ENCODE data around the gene LRRC10B. TPM values are rescaled to one million over a fixed set of nuclear protein-coding genes. Genes with fewer than 3 reads are reported as not detected.

The LRRC10B gene
- total RNA-seq, 1 donor from 2014 or later: not detected

DNA sequence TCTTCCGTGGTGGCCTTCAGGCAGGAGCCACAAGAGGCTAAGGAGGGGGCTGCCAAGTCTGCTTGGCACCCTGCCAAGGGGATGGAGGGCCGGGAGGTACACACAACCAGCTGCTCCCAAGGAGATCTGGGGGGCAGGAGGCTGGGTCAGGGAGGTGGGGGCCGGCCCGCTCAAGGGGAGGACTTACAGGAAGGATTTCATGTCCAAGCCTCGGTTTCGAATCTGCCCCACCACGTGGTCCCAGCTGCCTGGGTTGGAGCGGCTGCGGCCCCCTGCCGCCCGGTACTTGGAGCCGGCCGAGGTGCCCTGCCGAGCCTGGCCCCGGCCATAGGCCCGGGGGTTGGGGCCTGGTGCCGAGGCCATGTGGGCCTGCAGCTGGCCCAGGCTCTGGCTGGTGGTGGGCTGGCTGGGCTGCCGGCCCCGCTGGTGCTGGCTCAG, 33.5 kb downstream of the LRRC10B start:
- Histone ChIP-seq H3K36me3 (ENCODE audit: control insufficient read depth in 3 of 3, insufficient read depth in 3 of 3, low read length in 3 of 3) (no peaks in the 10 kb centered on the region), H3K27ac (ENCODE audit: low read depth, low read length) (no peak overlapping the region), H3K27me3 (ENCODE audit: control insufficient read depth in 3 of 3, insufficient read depth in 3 of 3, low read length in 3 of 3) (peaks cover 0 to 15% (median 12%) of the 10 kb centered on the region in 3 donors), H3K9me3 (ENCODE audit: control insufficient read depth in 3 of 3, low read length in 3 of 3) (no peaks in the 10 kb centered on the region), H3K4me3 (ENCODE audit: low read length in 3 of 3) (no peak overlapping the region), H3K4me1 (ENCODE audit: control insufficient read depth in 3 of 3, insufficient read depth in 3 of 3, low read length in 3 of 3) (peaks cover 0 to 7% (median 4%) of the 10 kb centered on the region in 3 donors), H3K9ac (ENCODE audit: low read depth in 1 of 3, low read length in 3 of 3) (no peak overlapping the region)

DNA sequence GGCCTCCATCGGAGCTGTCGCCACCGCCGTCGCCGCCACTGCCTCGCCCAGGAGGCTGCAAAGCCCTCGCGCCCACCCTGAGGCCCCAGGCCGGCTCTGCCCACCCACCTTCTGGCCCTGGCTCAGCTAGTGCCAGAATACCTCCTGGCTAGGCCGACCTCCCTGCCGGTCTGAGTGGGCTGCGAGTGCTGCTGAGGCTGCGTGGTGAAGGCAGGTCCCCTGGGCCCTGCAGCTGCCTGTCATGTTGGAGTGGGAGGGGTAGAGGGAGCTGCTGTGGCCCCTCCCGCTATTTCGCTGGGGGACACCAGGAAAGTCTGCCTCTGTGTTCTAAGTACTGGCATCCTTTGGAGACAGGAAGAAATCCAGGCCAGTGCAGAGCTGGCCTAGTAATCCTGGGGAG, 34.2 kb downstream of the LRRC10B start:
- H3K4me1 ChIP-seq (ENCODE audit: control insufficient read depth in 3 of 3, insufficient read depth in 3 of 3, low read length in 3 of 3): peaks cover 0 to 7% (median 4%) of the 10 kb centered on the region in 3 donors
- no peak overlapping the region for H3K4me3 ChIP-seq (ENCODE audit: low read length in 3 of 3)
- H3K9me3 ChIP-seq (ENCODE audit: control insufficient read depth in 3 of 3, low read length in 3 of 3): no peaks in the 10 kb centered on the region
- peaks cover 0 to 15% (median 12%) of the 10 kb centered on the region in 3 donors for H3K27me3 ChIP-seq (ENCODE audit: control insufficient read depth in 3 of 3, insufficient read depth in 3 of 3, low read length in 3 of 3)
- no peaks in the 10 kb centered on the region for H3K36me3 ChIP-seq (ENCODE audit: control insufficient read depth in 3 of 3, insufficient read depth in 3 of 3, low read length in 3 of 3)
- no peak overlapping the region for H3K27ac ChIP-seq (ENCODE audit: low read depth, low read length)
- no peak overlapping the region for H3K9ac ChIP-seq (ENCODE audit: low read depth in 1 of 3, low read length in 3 of 3)

DNA sequence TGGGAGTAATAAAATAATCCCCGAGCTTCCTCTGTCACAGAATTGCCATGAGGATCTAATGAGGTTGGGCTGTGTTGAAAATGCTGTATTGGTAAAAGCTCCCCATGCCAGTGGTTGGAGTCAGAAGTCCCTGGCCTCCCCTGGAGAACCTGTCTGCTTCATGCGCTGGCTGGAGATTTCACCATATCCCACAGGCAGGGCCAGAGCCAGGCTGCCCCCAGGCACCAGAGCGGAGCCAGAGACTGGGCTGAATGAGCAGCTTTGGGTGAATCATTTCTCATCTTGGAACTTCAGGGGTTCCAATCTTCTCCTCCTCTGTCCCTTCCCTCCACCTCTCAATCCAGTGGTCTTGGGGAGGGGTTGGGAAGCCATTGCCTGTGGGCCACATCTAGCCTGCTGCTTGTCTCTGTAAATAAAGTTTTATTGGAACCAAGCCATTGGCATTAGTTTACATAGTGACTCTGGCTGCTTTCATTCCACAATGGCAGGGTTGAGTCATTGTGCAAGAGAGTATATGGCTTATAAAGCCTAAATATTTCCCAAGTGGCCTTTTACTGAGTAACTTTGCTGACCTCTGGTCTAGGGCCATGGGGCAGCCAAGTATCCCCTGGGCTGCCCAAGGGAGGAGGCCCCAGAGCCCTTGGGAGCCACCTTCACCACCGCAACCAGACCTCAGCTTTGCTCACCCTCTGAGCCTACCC, 35.2 kb downstream of the LRRC10B start:
- H3K36me3 ChIP-seq (ENCODE audit: control insufficient read depth in 3 of 3, insufficient read depth in 3 of 3, low read length in 3 of 3): no peaks in the 10 kb centered on the region
- peaks cover 0 to 17% (median 12%) of the 10 kb centered on the region in 3 donors for H3K27me3 ChIP-seq (ENCODE audit: control insufficient read depth in 3 of 3, insufficient read depth in 3 of 3, low read length in 3 of 3)

GRCh38 chr11:61544466-61544865, 35.9 kb downstream of the LRRC10B start:
- H3K9ac ChIP-seq (ENCODE audit: low read depth in 1 of 3, low read length in 3 of 3): no peak overlapping the region
- no peak overlapping the region for H3K4me3 ChIP-seq (ENCODE audit: low read length in 3 of 3)
- peaks cover 0 to 4% (median under 1%) of the 10 kb centered on the region in 3 donors for H3K4me1 ChIP-seq (ENCODE audit: control insufficient read depth in 3 of 3, insufficient read depth in 3 of 3, low read length in 3 of 3)
- no peak overlapping the region for H3K27ac ChIP-seq (ENCODE audit: low read depth, low read length)
- H3K36me3 ChIP-seq (ENCODE audit: control insufficient read depth in 3 of 3, insufficient read depth in 3 of 3, low read length in 3 of 3): no peaks in the 10 kb centered on the region
- no peaks in the 10 kb centered on the region for H3K9me3 ChIP-seq (ENCODE audit: control insufficient read depth in 3 of 3, low read length in 3 of 3)
- peaks cover 0 to 19% (median 10%) of the 10 kb centered on the region in 3 donors for H3K27me3 ChIP-seq (ENCODE audit: control insufficient read depth in 3 of 3, insufficient read depth in 3 of 3, low read length in 3 of 3)

More for the DNA sequence above, 35.2 kb downstream of the LRRC10B start:
- no peak overlapping the region for H3K9ac ChIP-seq (ENCODE audit: low read depth in 1 of 3, low read length in 3 of 3)
- H3K4me3 ChIP-seq (ENCODE audit: low read length in 3 of 3): no peak overlapping the region
- no peaks in the 10 kb centered on the region for H3K9me3 ChIP-seq (ENCODE audit: control insufficient read depth in 3 of 3, low read length in 3 of 3)
- no peak overlapping the region for H3K27ac ChIP-seq (ENCODE audit: low read depth, low read length)
- H3K4me1 ChIP-seq (ENCODE audit: control insufficient read depth in 3 of 3, insufficient read depth in 3 of 3, low read length in 3 of 3): peaks cover 0 to 7% (median 4%) of the 10 kb centered on the region in 3 donors

DNA sequence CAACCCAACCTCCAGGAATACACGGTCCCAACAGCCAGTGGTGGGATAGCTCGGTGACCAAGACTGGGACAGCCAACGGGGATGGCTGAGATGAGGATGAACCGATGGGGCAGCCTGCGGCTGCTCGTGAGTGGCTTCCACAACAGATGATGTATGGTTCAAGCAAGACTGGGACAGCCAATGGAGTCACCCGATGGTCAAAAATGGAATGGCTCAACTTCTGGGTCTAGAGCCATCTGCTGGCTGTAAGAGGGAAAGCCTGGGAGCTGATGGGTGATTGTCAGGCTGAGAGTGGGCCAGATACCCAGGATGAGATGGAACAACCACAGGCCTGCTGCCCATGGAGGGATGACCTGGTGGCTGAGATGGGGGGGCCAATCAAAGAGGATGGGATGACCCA, 36.8 kb downstream of the LRRC10B start:
- H3K4me3 ChIP-seq (ENCODE audit: low read length in 3 of 3): no peak overlapping the region
- no peak overlapping the region for H3K9ac ChIP-seq (ENCODE audit: low read depth in 1 of 3, low read length in 3 of 3)
- no peaks in the 10 kb centered on the region for H3K9me3 ChIP-seq (ENCODE audit: control insufficient read depth in 3 of 3, low read length in 3 of 3)
- H3K27ac ChIP-seq (ENCODE audit: low read depth, low read length): no peak overlapping the region
- H3K4me1 ChIP-seq (ENCODE audit: control insufficient read depth in 3 of 3, insufficient read depth in 3 of 3, low read length in 3 of 3): peaks cover 0 to 4% (median 0%) of the 10 kb centered on the region in 3 donors
- H3K27me3 ChIP-seq (ENCODE audit: control insufficient read depth in 3 of 3, insufficient read depth in 3 of 3, low read length in 3 of 3): peaks cover 0 to 19% (median 8%) of the 10 kb centered on the region in 3 donors
- H3K36me3 ChIP-seq (ENCODE audit: control insufficient read depth in 3 of 3, insufficient read depth in 3 of 3, low read length in 3 of 3): no peaks in the 10 kb centered on the region

GRCh38 chr11:61545921-61546320, 37.4 kb downstream of the LRRC10B start:
- Histone ChIP-seq H3K4me3 (ENCODE audit: low read length in 3 of 3) (no peak overlapping the region), H3K9me3 (ENCODE audit: control insufficient read depth in 3 of 3, low read length in 3 of 3) (no peaks in the 10 kb centered on the region), H3K9ac (ENCODE audit: low read depth in 1 of 3, low read length in 3 of 3) (no peak overlapping the region), H3K27ac (ENCODE audit: low read depth, low read length) (no peak overlapping the region), H3K36me3 (ENCODE audit: control insufficient read depth in 3 of 3, insufficient read depth in 3 of 3, low read length in 3 of 3) (no peaks in the 10 kb centered on the region), H3K4me1 (ENCODE audit: control insufficient read depth in 3 of 3, insufficient read depth in 3 of 3, low read length in 3 of 3) (peaks cover 0 to 4% (median 0%) of the 10 kb centered on the region in 3 donors), H3K27me3 (ENCODE audit: control insufficient read depth in 3 of 3, insufficient read depth in 3 of 3, low read length in 3 of 3) (peaks cover 0 to 17% (median 10%) of the 10 kb centered on the region in 3 donors)

DNA sequence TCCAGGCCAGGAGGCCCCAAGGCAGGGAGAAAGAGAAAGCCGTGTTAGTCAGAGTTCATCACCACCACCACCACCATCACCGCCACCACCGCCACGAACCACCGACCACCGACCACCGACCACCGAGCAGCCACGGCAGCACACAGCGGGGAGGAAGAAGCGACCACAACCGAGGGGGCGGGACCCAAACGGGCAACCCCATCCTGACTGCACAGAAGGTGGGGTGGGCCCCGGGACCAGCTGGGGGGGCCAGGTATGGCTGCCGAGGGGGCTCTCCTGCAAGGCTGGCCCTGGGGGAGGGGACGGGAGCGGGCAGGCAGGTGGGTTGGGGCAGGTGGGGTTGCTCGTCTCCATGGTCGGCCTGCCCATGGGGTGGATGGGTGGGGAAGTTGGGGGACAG, 38.1 kb downstream of the LRRC10B start:
- no peaks in the 10 kb centered on the region for H3K36me3 ChIP-seq (ENCODE audit: control insufficient read depth in 3 of 3, insufficient read depth in 3 of 3, low read length in 3 of 3)
- H3K27ac ChIP-seq (ENCODE audit: low read depth, low read length): no peak overlapping the region
- peaks cover 4 to 20% (median 13%) of the 10 kb centered on the region in 3 donors for H3K27me3 ChIP-seq (ENCODE audit: control insufficient read depth in 3 of 3, insufficient read depth in 3 of 3, low read length in 3 of 3)
- H3K9me3 ChIP-seq (ENCODE audit: control insufficient read depth in 3 of 3, low read length in 3 of 3): no peaks in the 10 kb centered on the region
- H3K4me1 ChIP-seq (ENCODE audit: control insufficient read depth in 3 of 3, insufficient read depth in 3 of 3, low read length in 3 of 3): peaks cover 0 to 7% (median 3%) of the 10 kb centered on the region in 3 donors
- H3K9ac ChIP-seq (ENCODE audit: low read depth in 1 of 3, low read length in 3 of 3): no peak overlapping the region
- no peak overlapping the region for H3K4me3 ChIP-seq (ENCODE audit: low read length in 3 of 3)

DNA sequence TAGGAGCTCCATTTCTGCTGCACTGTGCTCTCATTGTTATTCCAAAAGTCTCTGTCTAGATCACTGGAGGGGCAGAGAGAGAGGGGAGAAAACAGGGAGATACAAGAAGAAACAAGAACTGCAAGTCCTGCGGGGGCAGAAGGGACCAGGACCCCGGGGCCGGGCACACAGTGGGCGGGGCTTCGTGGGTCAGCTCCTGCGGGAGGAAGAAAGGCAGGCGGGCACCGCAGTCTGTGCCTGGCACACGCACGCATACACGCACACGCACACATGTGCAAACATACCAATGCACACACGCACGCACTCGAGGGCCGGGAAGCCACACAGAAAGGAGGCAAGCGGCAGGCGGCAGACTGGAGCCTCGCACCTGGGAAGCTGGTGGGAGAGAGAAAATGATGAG, 38.7 kb downstream of the LRRC10B start:
- Histone ChIP-seq H3K36me3 (ENCODE audit: control insufficient read depth in 3 of 3, insufficient read depth in 3 of 3, low read length in 3 of 3) (no peaks in the 10 kb centered on the region), H3K4me1 (ENCODE audit: control insufficient read depth in 3 of 3, insufficient read depth in 3 of 3, low read length in 3 of 3) (peaks cover 0 to 8% (median 8%) of the 10 kb centered on the region in 3 donors), H3K9me3 (ENCODE audit: control insufficient read depth in 3 of 3, low read length in 3 of 3) (no peaks in the 10 kb centered on the region), H3K4me3 (ENCODE audit: low read length in 3 of 3) (no peak overlapping the region), H3K27me3 (ENCODE audit: control insufficient read depth in 3 of 3, insufficient read depth in 3 of 3, low read length in 3 of 3) (peaks cover 4 to 25% (median 13%) of the 10 kb centered on the region in 3 donors), H3K27ac (ENCODE audit: low read depth, low read length) (no peak overlapping the region), H3K9ac (ENCODE audit: low read depth in 1 of 3, low read length in 3 of 3) (no peak overlapping the region)

DNA sequence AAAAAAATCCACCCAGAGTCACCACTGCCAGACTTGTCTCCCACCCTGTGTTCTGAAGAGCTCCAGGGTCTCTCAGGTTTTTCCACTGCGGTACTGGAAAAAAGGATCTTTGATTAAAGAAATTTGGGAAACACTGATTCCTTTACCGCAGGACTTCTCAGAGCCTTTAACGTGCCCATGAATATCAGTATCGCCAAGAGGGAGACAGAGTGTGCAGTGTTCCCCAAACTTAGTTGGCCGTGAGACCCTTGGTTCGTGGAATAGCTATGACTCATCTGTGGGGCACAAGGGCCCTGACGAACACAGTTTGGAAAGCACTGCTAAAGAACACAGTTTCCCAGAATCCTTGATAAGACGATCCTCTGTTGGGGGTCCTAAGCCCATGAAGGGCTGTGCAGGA, 40.6 kb downstream of the LRRC10B start:
- Histone ChIP-seq H3K4me1 (ENCODE audit: control insufficient read depth in 3 of 3, insufficient read depth in 3 of 3, low read length in 3 of 3) (peaks cover 0 to 16% (median 15%) of the 10 kb centered on the region in 3 donors), H3K9ac (ENCODE audit: low read depth in 1 of 3, low read length in 3 of 3) (no peak overlapping the region), H3K27me3 (ENCODE audit: control insufficient read depth in 3 of 3, insufficient read depth in 3 of 3, low read length in 3 of 3) (peaks cover 17 to 41% (median 32%) of the 10 kb centered on the region in 3 donors), H3K4me3 (ENCODE audit: low read length in 3 of 3) (no peak overlapping the region), H3K9me3 (ENCODE audit: control insufficient read depth in 3 of 3, low read length in 3 of 3) (no peaks in the 10 kb centered on the region), H3K36me3 (ENCODE audit: control insufficient read depth in 3 of 3, insufficient read depth in 3 of 3, low read length in 3 of 3) (no peaks in the 10 kb centered on the region), H3K27ac (ENCODE audit: low read depth, low read length) (no peak overlapping the region)

Measured in skeletal muscle tissue (tissue), 4 donors.